PFSK-1 (cell line): ENCODE measurements around the gene WDR37.

Source experiments
- POLR2AphosphoS5 ChIP-seq: IDR thresholded peaks from 2 replicates; pipeline ENCODE4 v1.6.1; 2012; ENCODE audit warnings: low read depth, mild to moderate bottlenecking, control low read depth, low read length, moderate library complexity
- TAF1 ChIP-seq: IDR thresholded peaks from 2 replicates; pipeline ENCODE4 v1.6.1; 2012; ENCODE audit warnings: low read length, control low read depth, borderline replicate concordance; ENCODE audit not compliant: insufficient read depth

- TF ChIP-seq TAF1 (no peak), POLR2AphosphoS5 (no peak)
Measured at GRCh38 chr10:1085258-1085657, 29.1 kb downstream of the WDR37 start.
